NCI-H226 (cell line): Measurements from ENCODE around the gene TMPRSS5.

Experiments
- DNase-seq: peaks from one replicate; pipeline ENCODE4 v3.0.0-alpha.2; 2015

Gene TMPRSS5

GRCh38 chr11:113667801-113668200 is 38.3 kb downstream of the TMPRSS5 start:
- DNase-seq, result no peak

GRCh38 chr11:113666584-113666983 is 39.5 kb downstream of the TMPRSS5 start:
- DNase-seq, result no peak

GRCh38 chr11:113664981-113665710 is 41.0 kb downstream of the TMPRSS5 start:
- no peak for DNase-seq

- DNase-seq, result peak; percentile 52
Observed at GRCh38 chr11:113664069-113664980, 41.8 kb downstream of the TMPRSS5 start.

- DNase-seq, result peak; percentile 41
Observed at GRCh38 chr11:113663567-113663966, 42.5 kb downstream of the TMPRSS5 start.

GRCh38 chr11:113655771-113656170 is 50.3 kb downstream of the TMPRSS5 start:
- DNase-seq, result no peak

GRCh38 chr11:113651023-113651422 is 55.1 kb downstream of the TMPRSS5 start:
- DNase-seq, result no peak

- DNase-seq, result no peak
Observed at GRCh38 chr11:113649311-113649710, 56.8 kb downstream of the TMPRSS5 start.

- DNase-seq, result peak; percentile 39
Observed at GRCh38 chr11:113647856-113648255, 58.3 kb downstream of the TMPRSS5 start.

GRCh38 chr11:113647108-113647507 is 59.0 kb downstream of the TMPRSS5 start:
- no peak for DNase-seq

GRCh38 chr11:113645593-113646349 is 60.3 kb downstream of the TMPRSS5 start:
- peak; percentile 72 for DNase-seq

- DNase-seq, result peak; percentile 74
Observed at GRCh38 chr11:113644605-113645004, 61.5 kb downstream of the TMPRSS5 start.

GRCh38 chr11:113643701-113644100 is 62.4 kb downstream of the TMPRSS5 start:
- no peak for DNase-seq

GRCh38 chr11:113643006-113643585 is 63.0 kb downstream of the TMPRSS5 start:
- no peak for DNase-seq

GRCh38 chr11:113642090-113642489 is 64.0 kb downstream of the TMPRSS5 start:
- DNase-seq, result no peak

- DNase-seq, result no peak
Observed at GRCh38 chr11:113638376-113638775, 67.7 kb downstream of the TMPRSS5 start.

GRCh38 chr11:113637636-113638035 is 68.5 kb downstream of the TMPRSS5 start:
- no peak for DNase-seq
